Loucy (cell line): ENCODE results near the gene PTPN2.
A peak's percentile ranks its signal among the peaks of the same experiment; 100 is the strongest.

Experiments used
- H2AFZ ChIP-seq: fragments of 200-600 bp; sonication (generic); 2 replicates; pipeline ENCODE4 v1.6.0; 2016; ENCODE audit warnings: antibody characterized with exemption, mild to moderate bottlenecking, low read length, moderate library complexity
- H3F3A ChIP-seq: fragments of 200-600 bp; 2 replicates; pipeline ENCODE4 v1.6.0; 2016; ENCODE audit warnings: antibody characterized with exemption, low read depth, mild to moderate bottlenecking
- H3K27me3 ChIP-seq: fragments of 200-600 bp; sonication (generic); 2 replicates; pipeline ENCODE4 v1.6.1; 2014; ENCODE audit warnings: low read length, mild to moderate bottlenecking; ENCODE audit not compliant: insufficient read depth, poor library complexity, severe bottlenecking
- H3K36me3 ChIP-seq: fragments of 200-600 bp; sonication (generic); 2 replicates; pipeline ENCODE4 v1.6.1; 2016; ENCODE audit warnings: low read length; ENCODE audit not compliant: insufficient read depth
- H3K4me1 ChIP-seq: fragments of 200-600 bp; sonication (generic); 2 replicates; pipeline ENCODE4 v1.5.1; 2014; ENCODE audit warnings: low read length, mild to moderate bottlenecking; ENCODE audit not compliant: insufficient read depth, poor library complexity, severe bottlenecking
- H3K4me2 ChIP-seq: fragments of 200-600 bp; sonication (generic); 2 replicates; pipeline ENCODE4 v1.6.0; 2014; ENCODE audit warnings: antibody characterized with exemption, low read length, low read depth, mild to moderate bottlenecking; ENCODE audit not compliant: poor library complexity, severe bottlenecking
- H3K4me3 ChIP-seq: fragments of 200-600 bp; sonication (generic); 2 replicates; pipeline ENCODE4 v1.5.1; 2014; ENCODE audit warnings: low read length, mild to moderate bottlenecking, mixed read lengths; ENCODE audit not compliant: poor library complexity, severe bottlenecking
- H3K79me2 ChIP-seq: fragments of 200-600 bp; sonication (generic); 2 replicates; pipeline ENCODE4 v1.6.1; 2014; ENCODE audit warnings: low read length; ENCODE audit not compliant: insufficient read depth
- H3K9ac ChIP-seq: fragments of 200-600 bp; sonication (generic); 2 replicates; pipeline ENCODE4 v1.6.0; 2014; ENCODE audit warnings: mild to moderate bottlenecking, low read depth, low read length, moderate library complexity; ENCODE audit not compliant: poor library complexity, severe bottlenecking
- H3K9me2 ChIP-seq: fragments of 200-600 bp; sonication (generic); replicated peaks from 2 replicates; pipeline ENCODE4 v1.6.1; 2016; ENCODE audit warnings: low read depth, low read length, mixed read lengths
- H3K9me3 ChIP-seq: fragments of 200-600 bp; sonication (generic); 2 replicates; pipeline ENCODE4 v1.6.1; 2014; ENCODE audit warnings: mild to moderate bottlenecking, antibody characterized with exemption, low read length, low read depth; ENCODE audit not compliant: insufficient read depth
- H4K20me1 ChIP-seq: fragments of 200-600 bp; sonication (generic); 2 replicates; pipeline ENCODE4 v1.6.0; 2014; ENCODE audit warnings: antibody characterized with exemption, low read length, mild to moderate bottlenecking; ENCODE audit not compliant: insufficient read depth, poor library complexity, severe bottlenecking
- EZH2phosphoT487 ChIP-seq: fragments of 200-600 bp; IDR thresholded peaks from 2 replicates; pipeline ENCODE4 v1.6.1; 2018; ENCODE audit warnings: antibody characterized with exemption, mild to moderate bottlenecking, moderate library complexity, borderline replicate concordance
- TF ChIP-seq, protein P1 (sequence below): fragments of 200-600 bp; sonication (generic); conservative IDR thresholded peaks from 2 replicates; pipeline ENCODE4 v1.5.1; 2014; ENCODE audit warnings: mild to moderate bottlenecking, antibody characterized with exemption, low read length

PTPN2 gene

GRCh38 chr18:12890964-12891363, 6.9 kb upstream of the PTPN2 start:
- Histone ChIP-seq H3K9me2 (no peaks in the 10 kb centered on the region), H2AFZ (no peak overlapping the region), H3F3A (no peaks in the 10 kb centered on the region), H3K36me3 (no peaks in the 10 kb centered on the region), H3K27me3 (no peaks in the 10 kb centered on the region), H4K20me1 (no peaks in the 10 kb centered on the region), H3K9me3 (no peaks in the 10 kb centered on the region), H3K9ac (no peak overlapping the region), H3K4me3 (no peak overlapping the region), H3K4me2 (no peak overlapping the region), H3K4me1 (no peaks in the 10 kb centered on the region), H3K79me2 (no peaks in the 10 kb centered on the region)
- TF ChIP-seq, protein P1, sequence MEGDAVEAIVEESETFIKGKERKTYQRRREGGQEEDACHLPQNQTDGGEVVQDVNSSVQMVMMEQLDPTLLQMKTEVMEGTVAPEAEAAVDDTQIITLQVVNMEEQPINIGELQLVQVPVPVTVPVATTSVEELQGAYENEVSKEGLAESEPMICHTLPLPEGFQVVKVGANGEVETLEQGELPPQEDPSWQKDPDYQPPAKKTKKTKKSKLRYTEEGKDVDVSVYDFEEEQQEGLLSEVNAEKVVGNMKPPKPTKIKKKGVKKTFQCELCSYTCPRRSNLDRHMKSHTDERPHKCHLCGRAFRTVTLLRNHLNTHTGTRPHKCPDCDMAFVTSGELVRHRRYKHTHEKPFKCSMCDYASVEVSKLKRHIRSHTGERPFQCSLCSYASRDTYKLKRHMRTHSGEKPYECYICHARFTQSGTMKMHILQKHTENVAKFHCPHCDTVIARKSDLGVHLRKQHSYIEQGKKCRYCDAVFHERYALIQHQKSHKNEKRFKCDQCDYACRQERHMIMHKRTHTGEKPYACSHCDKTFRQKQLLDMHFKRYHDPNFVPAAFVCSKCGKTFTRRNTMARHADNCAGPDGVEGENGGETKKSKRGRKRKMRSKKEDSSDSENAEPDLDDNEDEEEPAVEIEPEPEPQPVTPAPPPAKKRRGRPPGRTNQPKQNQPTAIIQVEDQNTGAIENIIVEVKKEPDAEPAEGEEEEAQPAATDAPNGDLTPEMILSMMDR = no peak
- TF ChIP-seq EZH2phosphoT487 = no peak

- H3K36me3 ChIP-seq = no peaks in the 10 kb centered on the region
- no peak overlapping the region for H2AFZ ChIP-seq
- H3F3A ChIP-seq = peaks cover 8% of the 10 kb centered on the region; the same call in 1 of the 2 replicates
- no peaks in the 10 kb centered on the region for H3K9me3 ChIP-seq
- no peaks in the 10 kb centered on the region for H3K9me2 ChIP-seq
- H3K79me2 ChIP-seq = peaks cover 26% of the 10 kb centered on the region
- H3K9ac ChIP-seq = no peak overlapping the region
- peaks cover 16% of the 10 kb centered on the region for H4K20me1 ChIP-seq
- H3K4me1 ChIP-seq = peaks cover 22% of the 10 kb centered on the region
- H3K27me3 ChIP-seq = no peaks in the 10 kb centered on the region
- TF ChIP-seq, protein P1 = peak; percentile 76
- no peak for TF ChIP-seq EZH2phosphoT487
- no peak overlapping the region for H3K4me2 ChIP-seq
- no peak overlapping the region for H3K4me3 ChIP-seq
Measured at GRCh38 chr18:12886498-12887126, 2.6 kb upstream of the PTPN2 start.

DNA sequence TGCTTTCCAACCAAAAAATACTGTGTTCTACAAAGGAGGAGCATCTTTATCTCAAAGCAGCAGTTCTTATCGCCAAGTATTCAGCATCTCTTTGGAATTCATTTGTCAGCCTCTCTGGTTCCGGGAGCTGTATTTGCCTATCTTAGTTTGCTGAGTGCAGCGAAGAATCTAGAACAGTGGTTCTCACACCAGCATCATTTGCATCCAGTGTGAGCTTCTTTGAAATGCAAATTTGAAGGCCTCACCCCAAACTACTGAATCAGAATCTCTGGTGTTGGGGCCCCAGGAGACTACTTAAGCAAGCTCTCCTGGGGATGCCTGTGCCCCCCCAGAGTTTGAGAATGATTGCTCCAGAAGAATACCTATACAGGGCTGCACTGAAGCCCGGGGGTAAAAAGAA, 1.5 kb upstream of the PTPN2 start:
- Histone ChIP-seq H3K4me1 (peaks cover 31% of the 10 kb centered on the region), H3K9me3 (no peaks in the 10 kb centered on the region), H4K20me1 (peaks cover 24% of the 10 kb centered on the region), H3K79me2 (peaks cover 37% of the 10 kb centered on the region), H3K36me3 (no peaks in the 10 kb centered on the region), H3K27me3 (no peaks in the 10 kb centered on the region), H3K4me2 (peak overlapping the region; percentile 98), H2AFZ (no peak overlapping the region), H3K4me3 (peak overlapping the region; percentile 85), H3K9ac (no peak overlapping the region), H3F3A (peaks cover 8% of the 10 kb centered on the region; the same call in 1 of the 2 replicates), H3K9me2 (no peaks in the 10 kb centered on the region)
- TF ChIP-seq, protein P1 = no peak
- TF ChIP-seq EZH2phosphoT487 = no peak
